ENCODE measurements around the gene GAPDHS. TPM values are rescaled to one million over a fixed set of nuclear protein-coding genes. Genes with fewer than 3 reads are reported as not detected.
A peak's percentile ranks its signal among the peaks of the same experiment; 100 is the strongest.

The GAPDHS gene
- total RNA-seq, 1 donor from 2014 or later = not detected

DNA sequence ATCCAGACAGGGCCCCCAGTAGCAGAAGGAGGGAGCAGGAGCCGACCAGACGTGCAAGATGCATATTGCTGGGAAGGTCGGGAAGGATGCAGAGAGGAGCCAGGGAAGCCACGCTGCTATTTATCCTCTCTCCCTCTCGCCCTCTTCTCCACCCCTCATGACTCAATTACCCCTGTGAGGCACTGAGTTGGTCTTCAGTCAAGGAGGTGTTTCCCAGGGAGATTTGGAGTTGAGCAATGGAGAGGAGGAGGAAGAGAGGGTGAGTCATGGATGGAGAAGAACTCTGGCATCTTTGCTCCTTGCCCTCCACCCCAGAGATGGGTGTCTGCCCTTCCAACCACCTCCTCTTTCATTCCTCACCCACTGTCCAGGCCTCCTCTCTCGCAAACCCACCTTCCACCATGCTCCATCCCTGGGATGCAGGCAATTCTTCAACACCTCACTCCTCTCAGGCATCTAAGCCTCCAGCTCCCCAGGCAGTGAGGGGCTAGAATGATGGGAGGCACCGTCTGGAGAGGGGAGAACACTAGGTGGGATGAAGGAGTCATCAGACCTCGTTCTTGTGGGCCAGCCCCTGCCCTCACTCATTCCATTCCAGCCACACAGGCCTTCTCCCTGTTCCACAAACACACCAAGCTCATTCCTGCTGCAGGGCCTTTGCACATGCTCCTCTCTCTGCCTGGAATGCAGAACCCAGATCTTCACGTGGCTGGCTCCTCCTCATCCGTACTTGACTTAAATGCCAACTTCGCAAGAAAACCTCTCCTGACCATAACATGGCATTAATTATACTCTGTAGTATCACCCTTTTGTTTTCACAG lies 4.8 kb upstream of the GAPDHS start, which contains the start of gene SBSN:
Gene SBSN, minus strand, starts transcription at position 94 of the 821 bp plus-strand sequence. Its CDS starts 30 bp downstream, at position 64.
- no peaks in the 10 kb centered on the region for H3K79me2 ChIP-seq (ENCODE audit: insufficient read depth, low read length)
- DNase-seq (ENCODE audit: low read depth) = peak; percentile 29
- H3K36me3 Mint-ChIP-seq (ENCODE audit: low read depth, unreplicated experiment) = no peaks in the 10 kb centered on the region
- H2AFZ ChIP-seq (ENCODE audit: low read depth, low read length) = no peak within 1 kb of the TSS
- H3K27me3 ChIP-seq (ENCODE audit: insufficient read depth, low read length) = peaks cover 18% of the 10 kb centered on the region
- H3K4me2 ChIP-seq (ENCODE audit: low read length) = no peak within 1 kb of the TSS
- H3K9me3 ChIP-seq (ENCODE audit: insufficient read depth, low read depth, low read length) = no peaks in the 10 kb centered on the region
- no peak within 1 kb of the TSS for H3K9ac ChIP-seq (ENCODE audit: low read length)
- H3K27ac Mint-ChIP-seq (ENCODE audit: unreplicated experiment) = peak within 1 kb of the TSS; percentile 62
- peaks cover 32% of the 10 kb centered on the region for H3K27me3 Mint-ChIP-seq (ENCODE audit: low read depth, unreplicated experiment)
- H4K20me1 ChIP-seq (ENCODE audit: insufficient read depth, low read length) = no peaks in the 10 kb centered on the region
- H3K9me3 Mint-ChIP-seq (ENCODE audit: unreplicated experiment) = no peaks in the 10 kb centered on the region
- FAIRE-seq = peak; percentile 23
- H3K4me3 ChIP-seq (ENCODE audit: insufficient read depth, low read depth, low read length) = no peak within 1 kb of the TSS
- no peaks in the 10 kb centered on the region for H3K4me1 ChIP-seq (ENCODE audit: insufficient read depth, low read length)
- no peak within 1 kb of the TSS for H3K27ac ChIP-seq (ENCODE audit: low read depth, low read length)
- no peaks in the 10 kb centered on the region for H3K36me3 ChIP-seq (ENCODE audit: insufficient read depth, low read length)
- no peaks in the 10 kb centered on the region for H3K4me1 Mint-ChIP-seq (ENCODE audit: low read depth, unreplicated experiment)
- H3K4me3 Mint-ChIP-seq (ENCODE audit: unreplicated experiment) = no peak within 1 kb of the TSS
- no peak for TF ChIP-seq EZH2 (IDR thresholded peaks at IDR 0.05; ENCODE audit: insufficient read depth, low read length)
- TF ChIP-seq, protein P1, sequence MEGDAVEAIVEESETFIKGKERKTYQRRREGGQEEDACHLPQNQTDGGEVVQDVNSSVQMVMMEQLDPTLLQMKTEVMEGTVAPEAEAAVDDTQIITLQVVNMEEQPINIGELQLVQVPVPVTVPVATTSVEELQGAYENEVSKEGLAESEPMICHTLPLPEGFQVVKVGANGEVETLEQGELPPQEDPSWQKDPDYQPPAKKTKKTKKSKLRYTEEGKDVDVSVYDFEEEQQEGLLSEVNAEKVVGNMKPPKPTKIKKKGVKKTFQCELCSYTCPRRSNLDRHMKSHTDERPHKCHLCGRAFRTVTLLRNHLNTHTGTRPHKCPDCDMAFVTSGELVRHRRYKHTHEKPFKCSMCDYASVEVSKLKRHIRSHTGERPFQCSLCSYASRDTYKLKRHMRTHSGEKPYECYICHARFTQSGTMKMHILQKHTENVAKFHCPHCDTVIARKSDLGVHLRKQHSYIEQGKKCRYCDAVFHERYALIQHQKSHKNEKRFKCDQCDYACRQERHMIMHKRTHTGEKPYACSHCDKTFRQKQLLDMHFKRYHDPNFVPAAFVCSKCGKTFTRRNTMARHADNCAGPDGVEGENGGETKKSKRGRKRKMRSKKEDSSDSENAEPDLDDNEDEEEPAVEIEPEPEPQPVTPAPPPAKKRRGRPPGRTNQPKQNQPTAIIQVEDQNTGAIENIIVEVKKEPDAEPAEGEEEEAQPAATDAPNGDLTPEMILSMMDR (IDR thresholded peaks at IDR 0.05; ENCODE audit: insufficient read depth, low read depth, low read length) = no peak

- Histone ChIP-seq H3K4me3 (ENCODE audit: insufficient read depth, low read depth, low read length) (no peak overlapping the region), H3K4me2 (ENCODE audit: low read length) (no peak overlapping the region), H3K79me2 (ENCODE audit: insufficient read depth, low read length) (no peaks in the 10 kb centered on the region), H3K9me3 (ENCODE audit: insufficient read depth, low read depth, low read length) (no peaks in the 10 kb centered on the region), H4K20me1 (ENCODE audit: insufficient read depth, low read length) (no peaks in the 10 kb centered on the region), H2AFZ (ENCODE audit: low read depth, low read length) (no peak overlapping the region), H3K27ac (ENCODE audit: low read depth, low read length) (no peak overlapping the region), H3K4me1 (ENCODE audit: insufficient read depth, low read length) (no peaks in the 10 kb centered on the region), H3K27me3 (ENCODE audit: insufficient read depth, low read length) (peaks cover 27% of the 10 kb centered on the region), H3K9ac (ENCODE audit: low read length) (no peak overlapping the region), H3K36me3 (ENCODE audit: insufficient read depth, low read length) (no peaks in the 10 kb centered on the region)
- DNase-seq (ENCODE audit: low read depth) (no peak), FAIRE-seq (no peak)
- Mint-ChIP-seq H3K9me3 (ENCODE audit: unreplicated experiment) (no peaks in the 10 kb centered on the region), H3K4me3 (ENCODE audit: unreplicated experiment) (no peak overlapping the region), H3K27ac (ENCODE audit: unreplicated experiment) (no peak overlapping the region), H3K36me3 (ENCODE audit: low read depth, unreplicated experiment) (no peaks in the 10 kb centered on the region), H3K27me3 (ENCODE audit: low read depth, unreplicated experiment) (peaks cover 34% of the 10 kb centered on the region), H3K4me1 (ENCODE audit: low read depth, unreplicated experiment) (no peaks in the 10 kb centered on the region)
- TF ChIP-seq EZH2 (IDR thresholded peaks at IDR 0.05; ENCODE audit: insufficient read depth, low read length) = no peak
- TF ChIP-seq, protein P1 (IDR thresholded peaks at IDR 0.05; ENCODE audit: insufficient read depth, low read depth, low read length) = no peak
Observed at GRCh38 chr19:35529241-35530218, 3.7 kb upstream of the GAPDHS start.

All from astrocyte (in vitro differentiated cells and primary cell).